GM18861 (cell line): Measurements from ENCODE around the gene TIMM10.

ENCODE experiments used
- ATAC-seq: cut with Tn5 transposase; IDR thresholded peaks from one replicate; pipeline ENCODE4 v1.9.1; 2021; ENCODE audit not compliant: unreplicated experiment

The TIMM10 gene, protein sequence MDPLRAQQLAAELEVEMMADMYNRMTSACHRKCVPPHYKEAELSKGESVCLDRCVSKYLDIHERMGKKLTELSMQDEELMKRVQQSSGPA

DNA sequence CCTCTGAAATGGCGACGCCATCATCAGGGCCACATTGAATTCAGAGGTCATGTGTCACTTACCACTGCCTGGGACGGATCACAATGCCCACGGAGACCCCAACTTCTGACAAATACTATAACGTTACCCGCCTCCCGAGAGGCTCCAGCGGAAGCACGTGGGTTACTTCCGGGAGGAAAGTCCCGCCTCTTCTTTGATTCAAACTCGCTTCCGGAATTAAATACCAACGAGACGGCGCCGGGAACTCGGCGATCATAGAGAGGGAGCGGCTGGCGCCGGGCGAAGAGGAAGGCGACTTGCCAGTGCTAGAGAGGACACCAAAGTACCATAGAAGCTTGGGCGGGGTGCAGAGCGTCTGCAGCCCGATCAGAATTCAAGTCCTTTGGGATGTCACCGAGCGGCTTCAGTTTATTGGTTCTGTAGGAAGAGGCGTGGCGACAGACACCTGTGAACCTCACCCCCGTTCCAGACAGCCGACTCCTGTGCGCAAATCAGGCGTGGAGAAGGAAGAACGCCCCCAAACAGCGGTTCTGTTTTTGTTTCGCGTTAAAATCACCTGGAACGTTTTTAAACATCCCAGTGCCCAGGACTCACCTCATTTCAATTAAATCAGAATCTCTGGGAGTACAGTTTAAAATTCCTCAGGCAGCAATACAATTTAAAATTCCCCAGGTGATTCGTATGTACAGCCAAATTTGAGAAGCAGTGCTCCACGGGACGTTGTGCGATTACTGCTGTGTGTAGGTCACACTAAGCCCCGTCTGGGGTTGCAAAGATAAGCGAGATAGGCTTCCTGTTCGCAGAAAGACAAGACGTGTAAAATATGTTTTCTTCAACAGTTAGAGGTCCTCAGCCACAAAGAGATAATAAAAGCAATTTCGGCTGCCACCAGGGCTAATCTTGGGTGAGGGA lies at the start of gene TIMM10:
TSS of gene TIMM10 (minus strand) at position 159 of the 912 bp plus-strand sequence. CDS start 565 bp downstream, outside the sequence.
- peak; percentile 98 for ATAC-seq

DNA sequence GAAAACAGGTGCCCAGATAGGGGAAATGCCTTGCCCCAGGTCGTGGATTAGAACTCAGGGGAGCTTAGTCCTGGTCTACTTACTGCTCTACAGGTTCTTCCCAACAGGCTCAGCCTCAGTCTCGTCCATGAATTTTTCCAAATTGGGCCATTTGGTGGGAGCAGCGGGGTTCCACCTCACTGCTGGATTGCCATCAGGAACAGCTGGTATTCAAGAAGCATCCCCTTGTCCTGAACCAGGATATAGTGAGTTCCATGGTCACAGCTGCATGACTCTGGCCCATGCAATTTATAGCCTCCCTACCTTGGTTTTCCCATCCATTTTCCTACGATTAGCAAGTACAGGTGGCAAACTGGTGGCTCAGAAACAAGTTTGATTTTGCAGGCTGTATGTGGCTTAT lies 43.5 kb upstream of the TIMM10 start:
- no peak for ATAC-seq

DNA sequence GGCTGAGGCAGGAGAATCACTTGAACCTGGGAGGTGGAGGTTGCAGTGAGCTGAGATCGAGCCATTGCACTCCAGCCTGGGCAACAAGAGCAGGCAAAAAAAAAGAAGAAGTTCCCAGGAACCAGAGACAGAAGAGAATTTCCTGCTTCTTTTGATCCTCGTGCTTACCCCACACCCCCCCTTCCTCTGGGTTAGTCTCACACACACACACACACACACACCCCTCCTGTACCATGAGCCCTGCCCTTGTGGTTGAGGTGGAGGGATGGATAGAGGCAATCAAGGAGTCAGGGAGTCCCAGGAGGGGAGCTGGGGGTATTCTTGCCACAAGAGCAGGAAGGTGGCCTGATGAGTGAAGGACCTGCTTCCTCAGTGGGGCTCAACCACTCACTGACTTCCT lies 41.1 kb upstream of the TIMM10 start:
- ATAC-seq = no peak

DNA sequence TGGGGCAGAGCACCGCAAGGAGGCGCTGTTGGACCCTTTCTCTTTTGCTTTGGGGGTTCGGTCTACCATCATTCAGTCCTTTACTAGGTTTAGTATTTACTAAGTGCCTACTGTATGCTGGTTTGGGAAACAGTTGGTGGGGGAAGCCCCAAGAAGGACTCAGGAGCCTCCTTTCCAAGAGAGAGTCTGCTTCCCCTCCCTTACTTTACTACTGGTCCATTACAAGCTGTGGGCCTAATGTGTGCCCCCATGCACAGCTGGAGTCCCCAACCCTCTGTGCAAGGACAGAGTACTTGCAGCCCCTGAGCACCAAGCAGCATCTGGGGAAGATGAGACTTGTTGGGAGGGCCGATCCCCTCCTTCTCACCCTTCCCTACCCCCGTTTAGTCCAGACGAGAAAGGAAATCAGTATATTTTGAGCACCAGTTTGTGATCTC lies 37.8 kb upstream of the TIMM10 start:
- peak; percentile 67 for ATAC-seq

DNA sequence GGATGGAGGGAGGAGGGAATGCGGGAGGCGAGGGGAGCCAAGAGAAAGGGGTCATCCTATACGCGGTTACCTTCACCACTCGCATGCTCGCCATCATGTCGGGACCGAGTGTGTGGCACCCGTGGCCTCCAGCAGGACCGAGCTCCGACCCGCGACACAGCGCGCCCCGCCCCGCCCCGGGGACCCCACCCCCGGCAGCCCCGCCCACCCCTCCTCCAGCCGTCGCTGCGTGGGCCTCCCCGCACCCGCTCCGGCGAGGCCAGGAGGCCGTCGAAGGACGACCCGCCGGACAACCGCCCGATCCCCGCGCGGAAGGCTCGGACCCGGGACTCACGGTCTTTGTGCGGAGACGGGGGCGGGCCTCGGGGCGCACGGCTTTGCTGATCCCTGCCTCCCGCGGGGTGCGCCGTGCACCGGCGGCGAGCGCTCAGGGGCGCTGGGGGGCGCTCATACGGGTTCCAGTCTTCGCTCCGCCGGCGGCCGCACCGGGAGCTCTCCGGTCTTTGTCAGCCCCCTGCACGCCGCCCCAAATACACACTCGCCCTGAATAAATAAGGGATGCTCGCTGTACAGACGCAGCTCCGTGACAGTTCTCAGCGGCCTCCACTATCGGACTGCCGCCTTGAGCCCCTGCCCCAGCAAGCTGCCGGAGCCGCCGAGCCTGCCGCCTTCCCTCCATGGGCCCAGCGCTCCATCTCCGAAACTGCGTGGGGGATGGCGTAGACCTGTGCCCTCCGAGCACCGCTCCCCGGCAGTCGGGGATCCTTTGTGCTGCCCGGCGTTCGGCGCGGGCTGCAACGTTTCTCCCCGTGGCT lies 37.2 kb upstream of the TIMM10 start, which contains the start of gene UBE2L6:
TSS of gene UBE2L6 (minus strand) at position 158 of the 815 bp plus-strand sequence. CDS start at position 97, 61 bp downstream.
- peak; percentile 32 for ATAC-seq

DNA sequence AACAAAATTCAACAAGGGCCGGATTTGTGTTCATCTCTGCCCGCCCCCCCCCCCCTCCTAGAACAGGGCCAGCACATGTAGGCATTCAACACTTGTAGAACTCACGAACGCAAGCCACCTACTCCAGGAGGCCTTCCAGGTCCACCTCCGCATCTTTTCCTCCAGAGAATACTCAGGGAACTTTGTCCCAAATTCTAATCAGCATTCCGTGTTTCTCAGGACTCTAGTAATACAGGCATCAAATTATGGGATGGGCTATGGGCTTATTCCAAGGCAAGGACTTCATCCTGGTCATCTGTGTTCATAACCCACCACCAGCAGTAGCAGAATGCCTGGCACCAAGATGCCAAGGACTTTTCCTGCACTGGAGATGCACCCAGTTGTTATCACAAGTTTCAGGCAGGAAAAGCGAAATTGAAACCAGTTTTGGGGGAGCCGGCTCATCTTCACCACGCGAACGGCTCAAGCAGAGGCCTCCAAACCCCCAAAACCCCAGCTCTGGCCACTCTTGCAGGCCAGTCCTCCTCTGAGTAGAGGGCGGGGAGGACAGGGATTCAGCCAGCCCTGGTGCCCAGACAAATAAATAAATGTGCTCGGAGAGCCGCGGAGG lies 36.5 kb upstream of the TIMM10 start:
- ATAC-seq = no peak

DNA sequence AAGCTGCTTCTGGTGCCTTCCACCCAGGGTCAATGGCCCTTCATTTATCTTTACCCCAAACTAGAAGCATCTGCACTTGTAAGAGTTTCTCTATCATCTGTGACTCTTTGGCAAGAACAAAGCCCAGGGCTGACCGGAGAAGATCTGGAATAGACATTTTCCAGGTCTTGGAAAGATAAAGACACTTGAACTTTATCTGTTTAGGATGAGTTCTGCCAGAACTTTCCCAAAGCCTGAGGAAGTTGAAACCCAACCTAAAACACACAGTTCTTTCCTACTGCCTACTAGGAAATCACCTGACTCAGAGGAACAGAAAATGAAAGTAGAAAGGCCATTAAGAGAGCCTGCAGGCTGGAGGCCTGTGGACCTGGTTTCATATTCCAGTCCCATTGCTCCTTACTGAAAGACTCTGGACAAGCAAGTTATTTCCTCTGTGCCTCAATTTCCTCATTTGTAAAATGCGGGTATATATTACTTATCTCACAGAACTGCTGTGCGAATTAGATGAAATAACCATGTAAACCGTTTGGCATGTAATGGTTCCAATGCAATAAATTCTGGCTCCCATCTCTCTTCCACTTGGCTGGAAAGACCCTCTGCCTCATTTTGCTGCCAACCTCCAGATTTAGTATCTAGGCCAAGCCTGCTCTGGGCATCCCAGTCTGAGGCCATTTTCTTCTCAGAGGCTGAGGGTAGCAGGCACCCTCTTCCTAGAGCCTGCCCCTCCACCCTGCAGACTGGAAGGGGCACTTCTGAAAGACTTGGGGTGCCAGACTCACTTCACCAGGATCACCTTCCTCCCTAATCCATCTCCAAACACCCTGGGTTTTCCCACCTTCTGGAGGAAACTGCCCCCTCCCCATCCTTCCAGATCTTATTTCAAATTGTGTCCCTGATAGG lies 35.7 kb upstream of the TIMM10 start:
- peak; percentile 79 for ATAC-seq

DNA sequence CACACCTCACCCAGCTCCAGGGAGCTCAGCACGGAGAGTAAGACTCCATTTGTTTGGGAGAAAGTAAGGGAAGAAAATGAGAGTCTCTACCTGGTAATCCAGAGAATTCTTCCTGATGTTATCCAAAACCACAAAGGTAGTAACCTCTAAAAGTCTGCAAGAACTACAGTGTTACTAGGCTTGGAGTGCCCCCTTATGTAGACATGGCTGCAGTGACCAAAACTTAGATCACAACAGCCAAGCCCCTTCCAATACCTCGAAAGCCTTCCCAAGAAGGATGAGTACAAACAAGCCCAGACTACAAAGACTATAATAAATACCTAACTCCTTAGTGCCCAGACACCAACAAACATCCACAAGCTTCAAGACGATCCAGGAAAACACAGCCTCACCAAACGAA lies 32.0 kb upstream of the TIMM10 start:
- no peak for ATAC-seq

DNA sequence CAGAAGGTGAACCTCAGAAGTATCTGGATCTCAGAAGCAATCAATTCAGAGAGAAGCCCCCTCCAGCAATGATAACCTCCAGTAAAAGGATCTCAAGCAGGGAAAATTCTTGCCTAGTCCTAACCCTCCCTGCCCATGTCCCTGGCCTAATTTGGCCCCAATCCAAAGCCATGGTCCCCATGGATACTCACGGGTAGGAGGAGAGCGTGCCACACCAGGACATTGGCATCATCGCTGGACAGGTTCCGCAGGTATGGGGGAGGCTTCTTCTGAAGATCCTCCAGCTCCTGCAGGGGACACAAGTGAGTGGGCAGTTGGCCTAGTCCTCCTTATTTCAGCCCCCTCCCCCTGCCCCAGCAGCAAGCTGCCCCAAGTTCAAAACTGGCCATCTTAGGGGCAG lies 29.6 kb upstream of the TIMM10 start:
- no peak for ATAC-seq

DNA sequence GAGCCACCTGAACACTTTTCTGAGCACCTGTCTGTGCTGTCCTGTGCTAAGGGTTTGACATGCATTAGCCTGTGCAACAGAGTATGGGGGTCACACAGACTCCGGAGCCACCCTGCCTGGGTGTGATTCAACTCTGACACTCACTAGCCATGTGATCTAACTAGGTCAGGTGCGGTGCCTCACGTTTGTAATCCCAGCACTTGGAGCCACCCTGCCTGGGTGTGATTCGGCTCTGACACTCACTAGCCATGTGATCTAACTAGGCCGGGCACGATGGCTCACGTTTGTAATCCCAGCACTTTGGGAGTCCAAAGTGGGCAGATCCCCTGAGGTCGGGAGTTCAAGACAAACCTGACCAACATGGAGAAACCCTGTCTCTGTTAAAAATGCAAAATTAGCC lies 25.5 kb upstream of the TIMM10 start:
- no peak for ATAC-seq

DNA sequence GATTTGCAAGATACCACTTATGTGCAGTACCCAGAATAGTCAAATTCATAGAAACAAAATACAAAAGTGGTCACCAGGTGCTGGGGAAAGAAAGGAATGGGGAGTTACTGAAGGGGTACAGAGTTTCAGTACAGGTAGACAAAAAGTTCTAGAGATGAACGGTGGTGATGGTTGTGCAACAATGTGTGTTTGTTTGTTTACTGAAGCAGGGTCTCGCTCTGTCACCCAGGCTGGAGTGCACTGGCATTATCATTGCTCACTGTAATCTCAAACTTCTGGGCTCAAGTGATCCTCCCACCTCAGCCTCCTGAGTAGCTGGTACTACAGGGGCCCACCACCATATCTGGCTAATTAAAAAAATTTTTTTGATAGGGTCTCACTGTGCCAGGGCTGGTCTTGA lies 24.8 kb upstream of the TIMM10 start:
- no peak for ATAC-seq

DNA sequence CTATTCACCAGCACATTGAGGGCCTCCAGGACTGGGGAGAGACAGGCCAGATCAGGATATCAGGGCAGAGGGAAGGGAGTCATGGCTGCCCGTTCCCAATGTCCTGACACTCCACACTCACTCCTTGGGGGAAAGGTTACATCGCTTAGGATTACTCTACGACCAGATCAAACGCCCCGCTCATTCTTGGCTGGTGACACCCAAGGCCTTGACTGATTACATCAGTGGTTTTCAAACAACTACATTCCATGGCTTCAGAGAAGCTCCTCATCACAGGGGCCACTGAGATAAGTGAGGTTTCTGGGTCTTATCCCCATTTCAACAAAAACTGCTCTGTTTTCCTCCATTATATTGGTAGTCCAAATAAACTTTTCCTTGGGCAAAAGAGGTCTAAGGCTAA lies 21.9 kb upstream of the TIMM10 start:
- ATAC-seq = no peak

DNA sequence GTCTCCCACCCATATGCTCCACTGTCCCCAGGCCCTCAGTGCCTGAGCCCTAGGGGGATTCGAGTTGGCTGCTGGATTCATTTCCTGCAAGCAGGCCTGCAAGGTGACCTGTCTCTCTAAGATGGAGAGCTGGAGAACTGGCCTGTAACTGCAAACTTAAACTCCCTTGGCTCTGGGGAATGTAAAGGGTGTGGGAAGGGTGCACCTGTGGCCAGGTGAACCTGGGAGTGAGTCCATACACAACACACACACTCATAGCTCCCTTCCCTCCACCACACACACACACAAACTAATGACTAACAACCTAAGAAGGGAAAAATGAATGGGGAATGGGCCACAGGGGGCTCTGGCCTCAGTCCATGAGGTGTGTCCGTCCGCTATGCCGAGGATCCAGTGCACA lies 21.4 kb upstream of the TIMM10 start:
- no peak for ATAC-seq

DNA sequence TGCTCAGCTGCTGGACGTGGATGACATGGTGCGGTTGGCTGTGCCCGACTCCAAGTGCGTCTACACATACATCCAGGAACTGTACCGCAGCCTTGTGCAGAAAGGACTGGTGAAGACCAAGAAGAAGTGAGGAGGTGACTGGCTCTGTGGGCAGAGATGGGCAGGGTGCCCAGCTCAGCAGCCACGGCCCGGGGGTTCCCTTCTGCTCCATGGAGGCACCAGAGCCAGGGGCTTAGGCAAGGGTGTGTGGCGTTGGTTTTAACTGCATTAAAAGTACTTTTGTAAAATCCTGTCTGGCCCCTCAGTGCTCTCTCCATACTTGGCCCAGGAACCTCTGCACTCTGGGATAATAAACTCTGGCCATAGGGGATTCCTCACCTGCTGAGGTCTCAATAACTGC lies 19.4 kb upstream of the TIMM10 start:
- no peak for ATAC-seq

DNA sequence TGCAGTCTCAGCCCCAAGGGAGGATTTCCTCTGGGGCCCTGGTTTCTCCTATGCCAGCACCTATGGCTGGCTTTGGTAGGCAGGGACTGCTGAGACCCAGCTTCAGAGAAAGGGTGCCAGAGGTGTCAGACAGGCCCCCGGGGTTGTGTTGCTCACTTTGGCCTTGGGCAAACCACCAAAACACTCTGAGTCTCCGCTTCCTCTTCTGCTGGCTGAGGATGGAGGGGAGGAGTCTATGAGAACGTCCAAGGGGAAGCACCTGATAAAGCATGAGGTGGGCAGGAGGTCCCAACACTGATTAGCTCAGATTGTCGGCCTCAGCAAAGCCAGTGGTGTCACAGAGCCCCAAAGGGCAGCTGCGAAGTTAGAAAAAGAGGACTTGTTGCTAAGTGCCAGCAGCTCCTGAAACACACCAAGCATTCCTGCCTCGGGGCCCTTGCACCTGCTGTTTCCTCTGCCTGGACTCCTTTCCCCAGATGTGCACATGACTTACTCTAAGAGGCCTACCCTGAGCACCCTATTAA lies 17.4 kb upstream of the TIMM10 start:
- ATAC-seq = peak; percentile 89

DNA sequence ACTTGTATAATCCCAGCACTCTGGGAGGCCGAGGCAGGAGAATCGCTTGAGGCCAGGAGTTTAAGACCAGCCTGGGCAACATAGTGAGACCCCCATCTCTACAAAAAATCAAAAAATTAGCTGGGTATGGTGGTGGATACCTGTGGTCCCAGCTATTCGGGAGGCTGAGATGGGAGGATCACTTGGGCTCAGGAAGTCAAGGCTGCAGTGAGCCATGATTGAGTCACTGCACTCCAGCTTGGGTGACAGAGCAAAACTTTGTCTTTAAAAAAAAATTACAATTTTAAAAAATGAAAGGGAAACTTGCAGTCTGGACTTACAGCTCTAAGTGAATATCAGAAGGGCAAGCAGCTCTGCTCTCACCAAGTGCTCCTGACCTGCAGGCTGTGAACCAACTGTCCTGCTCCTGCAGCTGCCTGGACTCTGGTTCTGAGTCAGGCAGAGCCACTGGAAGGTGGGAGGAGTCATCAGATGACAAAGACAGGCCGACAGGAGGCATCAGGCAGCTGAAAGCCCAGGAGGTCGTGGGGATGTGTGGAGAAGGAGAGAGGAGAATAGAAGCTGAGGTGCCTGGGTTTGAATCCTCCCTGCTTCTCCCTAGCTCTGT lies 16.4 kb upstream of the TIMM10 start:
- ATAC-seq = peak; percentile 71

DNA sequence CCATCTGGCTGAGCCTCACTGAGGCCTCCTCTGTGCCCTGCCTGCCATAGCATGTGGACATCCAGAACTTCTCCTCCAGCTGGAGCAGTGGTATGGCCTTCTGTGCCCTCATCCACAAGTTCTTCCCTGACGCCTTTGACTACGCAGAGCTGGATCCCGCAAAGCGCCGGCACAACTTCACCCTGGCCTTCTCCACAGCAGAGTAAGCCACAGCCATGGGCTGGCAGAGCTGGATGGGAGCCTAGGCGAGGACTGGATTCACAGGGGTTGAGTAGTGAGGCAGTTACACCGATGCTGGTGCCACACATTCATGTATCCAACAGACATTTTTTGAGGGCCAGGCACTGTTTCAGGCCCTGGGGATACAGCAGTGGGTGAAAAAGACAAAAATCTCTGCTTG lies 15.9 kb upstream of the TIMM10 start:
- no peak for ATAC-seq

DNA sequence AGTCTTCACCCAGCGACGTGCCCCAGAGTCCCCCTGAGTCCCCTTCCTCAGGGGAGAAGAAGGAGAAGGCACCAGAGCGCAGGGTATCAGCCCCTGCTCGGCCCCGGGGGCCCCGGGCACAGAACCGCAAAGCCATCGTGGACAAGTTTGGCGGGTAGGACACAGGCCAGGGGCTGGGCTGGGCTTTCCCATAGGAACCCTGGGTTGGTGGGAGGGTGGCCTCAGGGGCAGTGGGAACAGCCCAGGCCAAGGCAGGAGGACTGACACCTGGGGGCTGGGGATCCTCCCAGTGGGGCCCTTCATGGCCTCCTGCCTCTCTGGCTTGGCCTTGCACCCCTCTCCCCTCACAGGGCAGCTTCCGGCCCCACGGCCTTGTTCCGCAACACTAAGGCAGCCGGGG lies 15.3 kb upstream of the TIMM10 start:
- no peak for ATAC-seq

DNA sequence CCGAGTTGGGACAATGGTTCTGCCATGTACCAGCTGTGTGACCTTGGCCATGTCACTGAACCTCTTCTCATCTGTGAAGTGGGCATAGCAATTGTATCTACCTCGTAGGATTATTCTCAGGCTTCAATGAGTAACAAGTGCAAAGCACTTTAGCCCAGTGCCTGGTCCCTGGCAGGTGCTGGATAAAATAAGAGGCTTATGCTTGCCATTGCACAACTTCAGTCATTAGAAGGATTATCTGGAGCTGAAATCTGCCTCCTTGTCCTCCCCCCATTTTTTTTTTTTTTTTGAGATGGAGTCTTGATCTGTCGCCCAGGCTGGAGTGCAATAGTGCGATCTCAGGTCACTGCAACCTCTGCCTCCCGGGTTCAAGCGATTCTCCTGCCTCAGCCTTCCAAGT lies 14.0 kb upstream of the TIMM10 start:
- no peak for ATAC-seq

DNA sequence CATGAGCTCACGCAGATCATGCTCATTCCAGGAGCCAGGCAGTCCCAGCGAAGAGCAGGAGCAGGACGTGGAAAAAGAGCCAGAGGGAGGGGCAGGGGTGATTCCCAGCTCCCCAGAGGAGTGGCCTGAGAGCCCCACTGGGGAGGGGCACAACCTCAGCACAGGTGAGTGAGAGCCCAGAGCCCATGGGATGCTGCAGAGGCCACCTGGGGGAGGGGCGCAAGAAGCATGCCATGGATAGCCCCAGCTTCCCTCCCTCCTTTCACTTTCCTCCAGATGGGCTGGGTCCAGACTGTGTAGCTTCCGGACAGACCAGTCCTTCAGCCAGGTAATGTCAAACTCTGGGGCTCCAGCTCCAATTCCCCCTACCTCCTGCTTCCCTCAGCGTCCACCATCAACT lies 13.0 kb upstream of the TIMM10 start:
- ATAC-seq = no peak
